Lower lobe of right lung (tissue), 2 donors: Measurements from ENCODE around the gene SPRY2. TPM values are rescaled to one million over a fixed set of nuclear protein-coding genes. Genes with fewer than 3 reads are reported as not detected.

Experiments used
- ATAC-seq, 2 donors: fragments of 200-7000 bp; cut with Tn5 transposase; one replicate each; pipeline ENCODE4 v1.9.1; 2020 to 2022; ENCODE audit warnings: mild to moderate bottlenecking in 2 of 2, moderate library complexity in 2 of 2
- DNase-seq: peaks from one replicate; pipeline ENCODE4 v3.0.0-alpha.2; 2020
- H3K27ac ChIP-seq: fragments of 200-600 bp; one replicate; pipeline ENCODE4 v1.8.0; 2022
- H3K27me3 ChIP-seq: fragments of 200-600 bp; one replicate; pipeline ENCODE4 v1.8.0; 2022; ENCODE audit warnings: low read depth
- H3K36me3 ChIP-seq: fragments of 200-600 bp; one replicate; pipeline ENCODE4 v1.8.0; 2022; ENCODE audit warnings: mild to moderate bottlenecking
- H3K4me1 ChIP-seq: fragments of 200-600 bp; one replicate; pipeline ENCODE4 v1.8.0; 2022
- H3K4me3 ChIP-seq: fragments of 200-600 bp; one replicate; pipeline ENCODE4 v1.8.0; 2022; ENCODE audit warnings: mild to moderate bottlenecking
- H3K9me3 ChIP-seq: fragments of 200-600 bp; one replicate; pipeline ENCODE4 v1.8.0; 2022
- CTCF ChIP-seq: fragments of 200-600 bp; IDR thresholded peaks from one replicate; pipeline ENCODE4 v1.8.0; 2022; ENCODE audit warnings: antibody characterized with exemption, mild to moderate bottlenecking
- intact Hi-C: fragments of 100-400 bp; cut with DNase I; formaldehyde crosslinking; loops from one replicate; pipeline ENCODE4 v1.11.0; 2022
- total RNA-seq: library from RNA; stranded (reverse); fragmentation: NEBNext Ultra II Directional; extraction: Animal tissue kit (Norgen Biotek cat#: 25700); gene quantifications from one replicate; pipeline ENCODE4 v1.2.1, GENCODE V29; 2021
- donor health status: DM: no; HTN: yes; CAD: no; lungs with severe emphysema.

The SPRY2 gene
- total RNA-seq, 1 donor from 2014 or later: 44.6 TPM

DNA sequence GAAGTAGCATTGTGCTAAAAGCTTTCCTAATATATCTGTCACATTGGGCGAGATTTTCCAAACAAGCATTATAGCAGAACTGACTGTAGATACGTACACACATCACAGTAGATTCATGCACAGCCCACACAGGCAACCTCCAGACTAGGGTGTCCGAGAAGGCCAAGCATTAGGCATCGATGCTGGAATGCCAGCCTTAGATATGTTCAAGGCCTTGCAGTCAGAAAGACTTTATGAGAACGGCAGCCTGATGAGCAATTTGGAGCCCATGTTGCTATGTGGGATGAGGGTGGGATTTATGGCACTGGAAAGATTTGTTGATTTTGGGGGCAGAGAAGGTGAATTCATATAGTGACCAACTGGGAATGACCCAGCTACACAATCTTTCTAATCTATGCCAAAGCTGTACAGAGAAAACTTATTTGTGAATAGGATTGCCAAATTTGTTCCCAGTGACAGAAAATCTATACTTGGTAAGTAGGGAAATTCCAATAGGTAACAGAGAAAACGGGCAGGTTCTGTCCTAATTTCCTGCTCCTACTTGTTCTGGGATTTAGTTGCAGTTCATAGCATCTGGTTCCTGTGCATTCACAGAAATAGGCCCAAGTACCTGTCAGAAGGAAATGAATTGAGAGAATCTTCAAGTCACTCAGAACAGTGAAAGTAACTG is 31.0 kb upstream of the SPRY2 start:
- no peak overlapping the region for H3K27ac ChIP-seq
- intact Hi-C loops: no loop called here

DNA sequence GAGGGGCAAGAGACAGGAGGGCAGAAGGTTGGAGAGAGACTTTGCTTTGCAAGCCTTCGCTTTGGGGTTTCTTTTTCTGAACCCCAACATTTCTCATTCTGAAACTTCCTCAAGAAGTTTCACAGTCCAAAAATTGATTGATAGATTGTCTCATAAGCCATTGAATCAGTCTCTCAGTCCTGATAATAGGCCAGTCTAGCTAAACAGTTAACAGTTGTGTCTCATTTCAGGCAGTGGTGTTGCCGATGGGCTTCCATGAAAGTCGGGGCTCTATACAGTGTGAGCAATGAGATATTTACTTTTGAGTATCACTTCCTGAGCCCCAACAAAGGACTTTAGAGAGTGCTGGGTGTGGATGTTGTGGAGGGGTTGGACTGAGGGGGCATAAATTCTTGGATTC is 26.5 kb upstream of the SPRY2 start:
- no peak for TF ChIP-seq CTCF
- Histone ChIP-seq H3K36me3 (no peaks in the 10 kb centered on the region), H3K9me3 (no peaks in the 10 kb centered on the region), H3K27ac (no peak overlapping the region), H3K4me3 (no peak overlapping the region), H3K4me1 (no peaks in the 10 kb centered on the region), H3K27me3 (no peaks in the 10 kb centered on the region)
- DNase-seq (no peak), ATAC-seq (no peak)
- intact Hi-C loops: no loop called here

More for the DNA sequence above, 31.0 kb upstream of the SPRY2 start:
- no peaks in the 10 kb centered on the region for H3K27me3 ChIP-seq
- ATAC-seq (no peak), DNase-seq (no peak)
- no peak for TF ChIP-seq CTCF
- H3K4me1 ChIP-seq: no peaks in the 10 kb centered on the region
- H3K4me3 ChIP-seq: no peak overlapping the region
- H3K36me3 ChIP-seq: no peaks in the 10 kb centered on the region
- H3K9me3 ChIP-seq: no peaks in the 10 kb centered on the region

DNA sequence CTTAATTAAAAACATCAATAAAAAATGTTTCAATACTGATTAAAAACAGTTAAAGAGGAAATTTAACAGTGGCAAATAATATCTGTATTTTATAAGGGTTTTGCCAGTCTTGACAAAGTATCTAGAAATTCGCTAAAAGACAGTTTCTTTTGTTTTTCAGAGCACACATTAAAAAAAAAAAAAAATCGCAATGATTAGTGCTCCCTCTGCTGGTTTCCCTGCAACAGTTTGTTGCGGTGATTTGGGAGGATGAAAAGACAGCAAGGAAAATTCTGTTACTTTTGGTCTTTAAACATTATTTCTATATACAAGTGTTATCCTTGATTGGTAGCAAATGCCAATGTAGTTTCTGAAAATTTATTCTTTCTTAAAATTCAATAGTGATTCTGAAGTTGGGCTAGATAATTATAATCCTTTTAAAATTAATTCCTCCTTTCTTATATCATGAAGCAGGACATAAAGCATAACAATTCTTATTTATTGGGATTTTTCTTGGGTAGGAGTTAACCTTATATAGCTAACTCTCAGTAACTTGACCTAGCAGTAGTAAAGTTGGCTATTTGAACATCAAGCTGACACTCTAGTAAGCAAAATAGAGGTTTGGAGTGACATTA is 23.1 kb upstream of the SPRY2 start:
- H3K4me1 ChIP-seq: peaks cover 10% of the 10 kb centered on the region
- H3K27me3 ChIP-seq: no peaks in the 10 kb centered on the region
- ATAC-seq (peak in 1 of 2 donors; percentile 48), DNase-seq (no peak)
- no peaks in the 10 kb centered on the region for H3K36me3 ChIP-seq
- H3K27ac ChIP-seq: no peak overlapping the region
- peak; percentile 85 for TF ChIP-seq CTCF
- intact Hi-C loops: no loop called here
- no peak overlapping the region for H3K4me3 ChIP-seq
- no peaks in the 10 kb centered on the region for H3K9me3 ChIP-seq

DNA sequence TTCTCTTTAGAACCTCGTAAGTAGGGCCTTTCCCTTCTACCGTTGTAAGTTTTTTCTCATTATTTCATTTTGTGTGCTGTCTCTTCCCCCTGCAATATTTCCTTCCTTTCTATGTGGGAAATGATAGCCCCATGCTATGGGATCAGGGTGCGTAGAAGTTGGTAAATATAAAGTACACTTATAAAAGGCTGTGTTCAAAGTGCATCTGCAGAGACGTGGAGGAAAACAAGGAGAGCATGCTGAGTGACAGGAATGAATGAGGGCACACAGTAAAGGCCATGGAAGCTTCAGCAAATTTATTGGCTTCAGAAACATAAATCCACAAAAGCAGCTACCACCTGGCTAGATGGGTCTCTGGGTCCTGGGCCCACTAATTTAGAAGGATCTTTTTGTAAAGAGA is 21.6 kb upstream of the SPRY2 start:
- DNase-seq: no peak
- intact Hi-C loops: no loop called here
- Histone ChIP-seq H3K4me3 (no peak overlapping the region), H3K4me1 (peaks cover 10% of the 10 kb centered on the region), H3K36me3 (no peaks in the 10 kb centered on the region), H3K27ac (no peak overlapping the region), H3K9me3 (no peaks in the 10 kb centered on the region), H3K27me3 (no peaks in the 10 kb centered on the region)
- no peak for ATAC-seq
- no peak for TF ChIP-seq CTCF

DNA sequence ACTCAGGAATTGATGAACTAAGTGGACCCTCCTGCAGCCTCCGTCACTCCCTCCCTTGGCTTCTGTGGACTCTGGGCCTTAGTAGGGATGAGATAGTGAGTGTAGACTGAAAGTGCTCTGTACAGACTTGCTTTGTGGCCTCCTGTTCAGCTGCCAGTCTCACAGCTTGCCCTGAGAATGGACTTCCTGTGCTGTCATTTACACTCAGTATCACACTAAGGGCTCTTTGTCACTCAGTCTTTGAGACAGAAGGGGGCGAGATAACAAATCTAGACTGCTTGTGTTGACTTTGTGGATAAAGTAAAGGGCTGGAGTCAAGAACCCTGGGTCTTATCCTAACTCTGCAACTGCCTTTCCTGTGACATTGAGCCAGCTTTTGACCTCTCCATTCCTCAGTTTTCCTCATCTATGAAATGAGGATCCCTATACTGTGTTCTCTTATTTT is 21.0 kb upstream of the SPRY2 start:
- no peaks in the 10 kb centered on the region for H3K36me3 ChIP-seq
- H3K4me3 ChIP-seq: no peak overlapping the region
- no peaks in the 10 kb centered on the region for H3K9me3 ChIP-seq
- intact Hi-C loops: no loop called here
- no peaks in the 10 kb centered on the region for H3K27me3 ChIP-seq
- H3K4me1 ChIP-seq: peaks cover 10% of the 10 kb centered on the region
- DNase-seq (no peak), ATAC-seq (peak; percentile 51 to 60)
- no peak for TF ChIP-seq CTCF
- no peak overlapping the region for H3K27ac ChIP-seq
